Right lobe of liver (tissue), 6 donors: ENCODE data around the gene RHOD. TPM values are rescaled to one million over a fixed set of nuclear protein-coding genes. Genes with fewer than 3 reads are reported as not detected.

ENCODE experiments used
- ATAC-seq, 4 donors: fragments of 200-7000 bp; cut with Tn5 transposase; one replicate each; pipeline ENCODE4 v1.9.1; 2020; ENCODE audit warnings: mild to moderate bottlenecking in 4 of 4, moderate library complexity in 4 of 4
- DNase-seq, 3 donors: peaks; one replicate each; pipeline ENCODE4 v3.0.0-alpha.2; 2020
- H3K27ac ChIP-seq, 3 donors: fragments of 200-600 bp; one replicate each; pipeline ENCODE4 v1.8.0; 2022
- H3K27me3 ChIP-seq, 2 donors: fragments of 200-600 bp; one replicate each; pipeline ENCODE4 v1.8.0; 2022
- H3K36me3 ChIP-seq, 4 donors: fragments of 200-600 bp; sonication (generic) in 1 of 4; one replicate each; pipeline versions ENCODE4 v1.5.1 to v1.8.0; 2017 to 2022; ENCODE audit warnings: control low read depth in 1 of 4
- H3K4me1 ChIP-seq, 4 donors: fragments of 200-600 bp; sonication (generic) in 1 of 4; one replicate each; pipeline versions ENCODE4 v1.5.1 to v1.8.0; 2017 to 2022; ENCODE audit warnings: control low read depth in 1 of 4
- H3K4me3 ChIP-seq, 3 donors: fragments of 200-600 bp; one replicate each; pipeline ENCODE4 v1.8.0; 2022
- H3K9me3 ChIP-seq, 4 donors: fragments of 200-600 bp; sonication (generic) in 1 of 4; one replicate each; pipeline versions ENCODE4 v1.5.1 to v1.8.0; 2017 to 2022; ENCODE audit warnings: control low read depth in 1 of 4
- CTCF ChIP-seq, 4 donors: fragments of 200-600 bp in 3 of 4; fragments of 450-650 bp in 1 of 4; IDR thresholded peaks; one replicate each; pipeline versions ENCODE4 v1.5.1 to v1.8.0; 2016 to 2022; ENCODE audit warnings: antibody characterized with exemption in 4 of 4, mild to moderate bottlenecking in 2 of 4
- POLR2A ChIP-seq: fragments of 450-650 bp; IDR thresholded peaks from one replicate; pipeline ENCODE4 v1.6.1; 2017; ENCODE audit warnings: antibody characterized with exemption, mild to moderate bottlenecking
- WGBS: methylation state at CpG from one replicate; pipeline ENCODE4 v1.1.6; 2018; ENCODE audit warnings: low coverage, low lambda C conversion rate; ENCODE audit not compliant: insufficient coverage; ENCODE audit errors: missing lambda C conversion rate; 5-methylcytosine and 5-hydroxymethylcytosine counted together
- intact Hi-C, 2 donors: fragments of 100-400 bp; cut with DNase I; formaldehyde crosslinking; loops; one replicate each; pipeline versions ENCODE4 v1.11.2 to v1.14.1; 2022
- total RNA-seq, 6 experiments: library from RNA; depleted of rRNA in 2 of 6; stranded (reverse); fragments of >200 nt in 2 of 6; fragmentation: NEBNext Ultra II Directional in 3 of 6; extraction: Animal tissue kit (Norgen Biotek cat#: 25700) in 3 of 6; gene quantifications; one replicate each; pipeline versions ENCODE4 v1.1.0 to v1.2.4, GENCODE V29; 2016 to 2023
- donor health status: DM: no; HTN: yes; CAD: no.
- donor health status: DM: no; HTN: no; CAD: no.
- donor health status: DM: no; HTN: no; CAD: no.
- donor health status: DM: no; HTN: yes; CAD: no.
- donor health status: DM: no; HTN: yes; CAD: no.

Gene RHOD
- total RNA-seq, 6 experiments from 2014 or later, result 17.8 to 106 (median 47.3) TPM

GRCh38 chr11:67076202-67076601 lies 19.6 kb downstream of the RHOD start:
- no peaks in the 10 kb centered on the region for H3K27me3 ChIP-seq
- TF ChIP-seq CTCF (IDR thresholded peaks at IDR 0.05) (no peak), POLR2A (no peak)
- no peaks in the 10 kb centered on the region for H3K36me3 ChIP-seq
- intact Hi-C loops, result no loop called here
- H3K27ac ChIP-seq, result no peak overlapping the region
- no peaks in the 10 kb centered on the region for H3K9me3 ChIP-seq
- H3K4me1 ChIP-seq, result peaks cover 0 to 10% (median 2%) of the 10 kb centered on the region in 4 donors
- DNase-seq (no peak), ATAC-seq (peak in 3 of 4 donors; percentile 20 to 55 (median 42))
- 39% methylated on average over 3 of the region's 6 CpGs for WGBS
- H3K4me3 ChIP-seq, result no peak overlapping the region

- no peak overlapping the region for H3K27ac ChIP-seq
- intact Hi-C loops, result no loop called here
- H3K4me1 ChIP-seq, result peaks cover 0 to 14% (median 0%) of the 10 kb centered on the region in 4 donors
- no peak for TF ChIP-seq POLR2A
- no peak for TF ChIP-seq CTCF (IDR thresholded peaks at IDR 0.05)
- DNase-seq (no peak), ATAC-seq (no peak)
- H3K4me3 ChIP-seq, result no peak overlapping the region
- no peaks in the 10 kb centered on the region for H3K27me3 ChIP-seq
- WGBS, result 89% methylated on average over 5 of the region's 6 CpGs
- no peaks in the 10 kb centered on the region for H3K9me3 ChIP-seq
- no peaks in the 10 kb centered on the region for H3K36me3 ChIP-seq
These were observed 22.5 kb downstream of the RHOD start for GRCh38 chr11:67079065-67079705.

- Histone ChIP-seq H3K4me3 (no peak overlapping the region), H3K27ac (no peak overlapping the region), H3K9me3 (no peaks in the 10 kb centered on the region), H3K4me1 (peaks cover 0 to 8% (median 0%) of the 10 kb centered on the region in 4 donors), H3K27me3 (no peaks in the 10 kb centered on the region), H3K36me3 (no peaks in the 10 kb centered on the region)
- WGBS, result 53% methylated on average over 14 of the region's 20 CpGs
- ATAC-seq (peak in 1 of 4 donors; percentile 5), DNase-seq (no peak)
- intact Hi-C loops, result no loop called here
- TF ChIP-seq POLR2A, result no peak
- no peak for TF ChIP-seq CTCF (IDR thresholded peaks at IDR 0.05)
These were observed 25.6 kb downstream of the RHOD start for GRCh38 chr11:67082071-67082791.

GRCh38 chr11:67083786-67084366 lies 27.2 kb downstream of the RHOD start:
- intact Hi-C loops, result no loop called here
- no peaks in the 10 kb centered on the region for H3K36me3 ChIP-seq
- no peaks in the 10 kb centered on the region for H3K27me3 ChIP-seq
- no peak overlapping the region for H3K4me3 ChIP-seq
- peaks cover 0 to 8% (median 0%) of the 10 kb centered on the region in 4 donors for H3K4me1 ChIP-seq
- no peak overlapping the region for H3K27ac ChIP-seq
- ATAC-seq, result no peak
- TF ChIP-seq POLR2A, result no peak
- TF ChIP-seq CTCF (IDR thresholded peaks at IDR 0.05), result no peak
- no peak for DNase-seq
- H3K9me3 ChIP-seq, result no peaks in the 10 kb centered on the region
- WGBS, result 84% methylated on average over 5 of the region's 8 CpGs
